ENCODE data around the gene PCBP3. TPM values are rescaled to one million over a fixed set of nuclear protein-coding genes. Genes with fewer than 3 reads are reported as not detected.

Gene PCBP3
- total RNA-seq, 1 donor from 2014 or later = 72.7 TPM

GRCh38 chr21:45721671-45722070, 78.1 kb downstream of the PCBP3 start:
- no peak for TF ChIP-seq CTCF (IDR thresholded peaks at IDR 0.05; ENCODE audit: partially characterized antibody, unreplicated experiment)
- peaks cover 14% of the 10 kb centered on the region for H3K9me3 Mint-ChIP-seq (ENCODE audit: unreplicated experiment)
- H3K36me3 Mint-ChIP-seq (ENCODE audit: unreplicated experiment) = no peaks in the 10 kb centered on the region
- peaks cover 34% of the 10 kb centered on the region for H3K4me1 Mint-ChIP-seq (ENCODE audit: low read depth, unreplicated experiment)
- no peak overlapping the region for H3K4me3 Mint-ChIP-seq (ENCODE audit: unreplicated experiment)
- H3K27me3 Mint-ChIP-seq (ENCODE audit: unreplicated experiment) = peaks cover 4% of the 10 kb centered on the region
- H3K27ac Mint-ChIP-seq (ENCODE audit: unreplicated experiment) = no peak overlapping the region
- DNase-seq = no peak

GRCh38 chr21:45723049-45723958, 79.8 kb downstream of the PCBP3 start:
- Mint-ChIP-seq H3K27me3 (ENCODE audit: unreplicated experiment) (peaks cover 4% of the 10 kb centered on the region), H3K36me3 (ENCODE audit: unreplicated experiment) (no peaks in the 10 kb centered on the region), H3K27ac (ENCODE audit: unreplicated experiment) (peak overlapping the region; percentile 41), H3K4me1 (ENCODE audit: low read depth, unreplicated experiment) (peaks cover 39% of the 10 kb centered on the region), H3K4me3 (ENCODE audit: unreplicated experiment) (no peak overlapping the region), H3K9me3 (ENCODE audit: unreplicated experiment) (peaks cover 14% of the 10 kb centered on the region)
- DNase-seq = peak; percentile 52
- no peak for TF ChIP-seq CTCF (IDR thresholded peaks at IDR 0.05; ENCODE audit: partially characterized antibody, unreplicated experiment)

GRCh38 chr21:45724345-45724961, 80.9 kb downstream of the PCBP3 start:
- H3K27ac Mint-ChIP-seq (ENCODE audit: unreplicated experiment) = peak overlapping the region; percentile 81
- no peak for DNase-seq
- H3K4me3 Mint-ChIP-seq (ENCODE audit: unreplicated experiment) = peak overlapping the region; percentile 47
- peaks cover 39% of the 10 kb centered on the region for H3K4me1 Mint-ChIP-seq (ENCODE audit: low read depth, unreplicated experiment)
- no peak for TF ChIP-seq CTCF (IDR thresholded peaks at IDR 0.05; ENCODE audit: partially characterized antibody, unreplicated experiment)
- peaks cover 4% of the 10 kb centered on the region for H3K27me3 Mint-ChIP-seq (ENCODE audit: unreplicated experiment)
- H3K36me3 Mint-ChIP-seq (ENCODE audit: unreplicated experiment) = no peaks in the 10 kb centered on the region
- H3K9me3 Mint-ChIP-seq (ENCODE audit: unreplicated experiment) = peaks cover 14% of the 10 kb centered on the region

- DNase-seq = no peak
- H3K4me1 Mint-ChIP-seq (ENCODE audit: low read depth, unreplicated experiment) = peaks cover 39% of the 10 kb centered on the region
- peaks cover 4% of the 10 kb centered on the region for H3K27me3 Mint-ChIP-seq (ENCODE audit: unreplicated experiment)
- TF ChIP-seq CTCF (IDR thresholded peaks at IDR 0.05; ENCODE audit: partially characterized antibody, unreplicated experiment) = no peak
- H3K27ac Mint-ChIP-seq (ENCODE audit: unreplicated experiment) = peak overlapping the region; percentile 81
- peaks cover 14% of the 10 kb centered on the region for H3K9me3 Mint-ChIP-seq (ENCODE audit: unreplicated experiment)
- no peaks in the 10 kb centered on the region for H3K36me3 Mint-ChIP-seq (ENCODE audit: unreplicated experiment)
- H3K4me3 Mint-ChIP-seq (ENCODE audit: unreplicated experiment) = no peak overlapping the region
These were observed 81.7 kb downstream of the PCBP3 start for GRCh38 chr21:45724994-45725843.
